ENCODE results near the gene ADAM17.
A peak's percentile ranks its signal among the peaks of the same experiment; 100 is the strongest.
"Not testable (repeated sequence)": the region's sequence is repeated elsewhere in the genome, so short reads cannot be mapped to it uniquely, and the experiment has no call there.

ADAM17 gene

GRCh38 chr2:9524291-9524690, 31.3 kb downstream of the ADAM17 start:
- no peak for DNase-seq (ENCODE audit: low read depth in 1 of 2, low spot score in 1 of 2)

DNA sequence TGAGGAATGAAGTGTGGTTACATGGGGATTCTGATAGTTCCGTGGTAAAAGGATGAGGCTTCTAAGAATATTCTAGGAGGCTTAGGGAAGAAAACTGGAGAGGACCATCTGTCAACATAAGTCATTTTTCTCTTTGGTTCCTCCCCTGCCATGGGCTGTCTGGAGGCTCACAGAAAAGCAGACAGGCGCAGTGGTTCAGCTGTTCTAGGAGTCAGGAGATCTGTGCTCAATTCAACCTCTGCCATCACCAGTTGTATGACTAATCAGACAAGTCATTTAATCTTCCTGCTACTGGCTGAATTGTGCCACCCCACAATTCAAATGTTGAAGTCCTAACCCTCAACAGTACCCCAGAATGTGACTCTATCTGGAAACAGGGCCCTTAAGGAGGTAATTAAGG, 36.4 kb downstream of the ADAM17 start:
- DNase-seq (ENCODE audit: low read depth in 1 of 2, low spot score in 1 of 2) = no peak

DNA sequence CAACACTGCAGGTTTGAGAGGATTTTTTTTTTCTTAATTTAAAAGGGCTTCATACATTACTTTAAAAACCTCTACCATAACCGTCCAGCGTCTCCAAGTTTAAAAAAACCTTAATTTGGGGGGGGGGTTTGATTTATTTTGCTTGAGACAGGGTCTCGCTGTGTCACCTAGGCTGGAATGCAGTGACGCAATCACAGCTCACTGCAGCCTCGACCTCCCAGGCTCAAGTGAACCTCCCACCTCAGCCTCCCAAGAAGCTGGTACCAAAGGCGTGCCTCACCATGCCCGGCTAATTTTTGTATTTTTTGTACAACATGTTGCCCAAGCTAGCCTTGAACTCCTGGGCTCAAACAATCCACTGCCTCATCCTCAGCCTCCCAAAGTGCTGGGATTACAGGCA, 36.9 kb downstream of the ADAM17 start:
- no peak for DNase-seq (ENCODE audit: low read depth in 1 of 2, low spot score in 1 of 2)

DNA sequence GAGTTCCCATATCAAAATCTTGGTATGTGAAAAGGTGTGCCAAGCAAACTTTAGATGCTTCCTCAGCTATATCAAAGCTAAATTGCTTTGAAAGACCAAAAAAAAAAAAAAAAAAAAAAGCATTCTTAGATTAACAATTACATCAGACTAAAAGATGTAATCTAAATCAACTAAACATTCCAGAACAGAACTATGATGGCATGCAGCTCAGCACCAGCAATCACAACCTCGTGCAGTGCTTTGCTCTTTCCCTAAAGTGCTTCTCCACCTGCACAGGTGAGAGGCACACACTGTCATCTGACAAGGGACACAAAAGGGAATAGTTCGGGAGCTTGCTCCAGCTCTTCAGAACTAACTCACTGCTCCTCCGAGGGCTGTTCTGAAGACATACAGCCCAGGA, 37.5 kb downstream of the ADAM17 start:
- DNase-seq (ENCODE audit: low read depth in 1 of 2, low spot score in 1 of 2) = no peak

- no peak for DNase-seq (ENCODE audit: low read depth in 1 of 2, low spot score in 1 of 2)
Observed at GRCh38 chr2:9517118-9517782, 38.4 kb downstream of the ADAM17 start.

DNA sequence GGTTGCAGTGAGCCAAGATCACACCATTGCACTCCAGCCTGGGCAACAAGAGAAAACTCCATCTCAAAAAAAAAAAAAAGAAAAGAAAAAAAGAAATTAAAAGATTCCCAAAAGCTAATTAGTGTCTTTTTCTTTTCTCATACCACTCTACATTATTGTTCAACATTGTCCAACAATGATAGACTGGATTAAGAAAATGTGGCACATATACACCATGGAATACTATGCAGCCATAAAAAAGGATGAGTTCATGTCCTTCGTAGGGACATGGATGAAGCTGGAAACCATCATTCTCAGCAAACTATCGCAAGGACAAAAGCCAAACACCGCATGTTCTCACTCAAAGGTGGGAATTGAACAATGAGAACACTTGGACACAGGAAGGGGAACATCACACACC, 41.7 kb downstream of the ADAM17 start:
- not testable (repeated sequence) for DNase-seq (ENCODE audit: low read depth in 1 of 2, low spot score in 1 of 2)

- DNase-seq (ENCODE audit: low read depth in 1 of 2, low spot score in 1 of 2) = no peak
Observed at GRCh38 chr2:9508931-9509330, 46.7 kb downstream of the ADAM17 start.

DNA sequence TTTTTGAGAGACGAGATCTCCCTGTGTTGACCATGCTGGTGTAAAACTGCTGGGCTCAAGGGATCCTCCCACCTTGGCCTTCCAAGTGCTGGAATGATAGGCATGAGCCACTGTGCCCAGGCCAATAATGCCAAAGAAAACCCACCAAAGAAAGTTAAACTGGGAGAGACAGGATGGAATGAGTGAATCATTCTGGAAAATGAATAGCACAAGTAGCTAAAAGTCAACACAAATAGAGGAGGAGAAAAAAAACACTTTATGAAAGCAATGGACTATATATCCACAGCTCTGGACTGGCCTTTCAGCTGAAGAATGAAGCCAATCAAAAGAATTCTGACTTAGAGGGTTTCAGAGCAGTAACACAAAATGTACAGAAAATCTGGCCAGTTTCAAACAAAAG, 57.4 kb downstream of the ADAM17 start:
- no peak for DNase-seq (ENCODE audit: low read depth in 1 of 2, low spot score in 1 of 2)

DNA sequence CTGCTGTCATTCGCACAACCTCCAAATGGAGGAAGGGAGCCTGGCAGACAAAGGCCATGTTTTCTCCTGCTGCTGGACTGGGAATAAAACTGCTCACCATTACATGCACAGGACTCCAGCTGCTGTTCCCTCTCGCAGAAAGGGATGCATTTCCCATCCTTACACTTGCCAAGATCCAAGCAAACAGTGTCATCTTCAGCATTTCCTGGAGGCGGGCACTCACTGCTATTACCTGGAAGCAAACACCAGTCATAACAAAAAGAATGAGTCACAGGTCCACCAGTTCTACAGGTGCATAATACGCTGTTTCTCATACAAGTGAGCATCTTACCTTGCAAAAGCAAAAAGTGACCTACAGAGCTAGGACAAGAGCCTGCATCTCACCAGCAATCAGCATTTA, 58.6 kb downstream of the ADAM17 start:
- DNase-seq (ENCODE audit: low read depth in 1 of 2, low spot score in 1 of 2) = no peak

DNA sequence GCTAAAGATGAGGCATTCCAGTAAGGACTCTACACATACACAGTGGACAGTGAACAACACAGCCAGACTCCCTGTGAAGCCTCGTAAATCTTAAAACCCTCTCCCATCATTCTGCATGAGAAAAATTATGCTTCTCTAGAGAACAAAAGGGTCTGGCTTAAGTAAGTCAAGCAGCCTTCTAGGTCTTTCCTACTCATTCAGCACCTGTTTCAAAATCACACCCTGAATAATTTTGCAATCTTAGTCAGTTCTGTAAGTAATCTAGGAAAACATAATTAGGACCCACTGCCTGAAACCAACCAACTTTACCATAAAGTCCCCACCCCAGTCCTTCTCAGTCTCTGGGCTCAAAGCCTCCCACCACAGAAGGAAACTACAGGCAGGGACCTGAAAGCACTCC, 61.5 kb downstream of the ADAM17 start:
- no peak for DNase-seq (ENCODE audit: low read depth in 1 of 2, low spot score in 1 of 2)

DNA sequence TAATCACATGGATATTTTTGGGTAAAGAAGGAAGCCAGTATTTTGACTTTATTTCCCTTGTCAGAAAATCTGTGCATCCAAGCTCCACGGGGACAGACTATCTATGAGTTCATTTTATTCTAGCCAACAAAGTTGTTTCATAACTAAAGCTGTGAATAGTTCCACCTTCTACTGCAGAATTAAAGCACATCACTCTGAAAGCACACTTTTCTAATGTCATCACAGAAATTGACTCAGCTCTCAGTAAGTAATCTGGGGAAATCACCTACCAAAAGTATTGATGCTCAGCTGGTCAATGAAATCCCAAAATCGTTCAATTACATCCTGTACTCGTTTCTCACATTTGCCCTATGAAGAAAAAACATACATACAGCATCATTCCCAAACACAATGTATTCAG, 62.2 kb downstream of the ADAM17 start:
- DNase-seq (ENCODE audit: low read depth in 1 of 2, low spot score in 1 of 2) = no peak

GRCh38 chr2:9492927-9493326, 62.7 kb downstream of the ADAM17 start:
- no peak for DNase-seq (ENCODE audit: low read depth in 1 of 2, low spot score in 1 of 2)

- no peak for DNase-seq (ENCODE audit: low read depth in 1 of 2, low spot score in 1 of 2)
Observed at GRCh38 chr2:9490789-9491188, 64.8 kb downstream of the ADAM17 start.

DNA sequence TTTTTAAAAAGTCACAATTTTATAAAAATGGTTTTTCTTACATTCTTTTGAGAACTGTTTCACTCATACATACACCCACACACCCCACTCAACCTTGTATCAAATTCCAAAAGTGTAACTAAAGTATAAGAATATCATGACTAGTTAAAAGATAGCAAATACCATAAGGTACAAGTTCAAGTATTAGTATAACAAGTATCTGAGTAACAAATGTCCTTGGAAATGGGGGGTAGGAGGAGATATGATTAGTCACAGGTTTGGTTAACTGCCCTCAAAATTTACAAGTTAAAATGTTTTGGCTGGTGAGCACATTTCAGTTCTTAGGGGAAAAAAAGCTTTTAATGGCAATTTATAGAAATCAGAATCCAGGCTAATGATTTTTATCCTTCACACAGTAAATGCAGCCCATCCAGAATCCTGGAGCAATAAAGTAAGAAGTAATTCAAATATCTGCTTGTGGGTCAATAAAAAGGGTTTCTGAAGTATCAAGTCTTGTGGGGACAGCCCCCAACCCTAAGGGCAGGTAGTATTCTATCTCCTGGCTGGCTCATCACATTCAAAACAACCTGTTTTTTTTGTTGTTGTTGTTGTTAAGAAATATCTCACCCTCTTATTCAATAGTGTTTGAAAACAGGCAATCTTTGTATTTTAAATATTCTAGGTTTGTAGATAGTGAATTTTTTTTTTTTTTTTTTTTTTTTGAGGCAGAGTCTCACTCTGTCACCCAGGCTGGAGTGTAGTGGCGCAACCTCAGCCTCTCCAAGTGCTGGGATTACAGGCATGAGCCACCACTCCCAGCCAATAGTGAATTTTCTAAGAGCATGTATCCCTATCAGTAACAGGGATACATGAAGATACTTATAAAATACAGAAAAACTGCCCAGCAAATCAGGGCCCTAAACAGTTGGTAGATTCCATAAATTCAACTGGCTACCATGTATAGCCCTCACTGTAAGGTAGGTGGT, 66.8 kb downstream of the ADAM17 start:
- DNase-seq (ENCODE audit: low read depth in 1 of 2, low spot score in 1 of 2) = no peak

DNA sequence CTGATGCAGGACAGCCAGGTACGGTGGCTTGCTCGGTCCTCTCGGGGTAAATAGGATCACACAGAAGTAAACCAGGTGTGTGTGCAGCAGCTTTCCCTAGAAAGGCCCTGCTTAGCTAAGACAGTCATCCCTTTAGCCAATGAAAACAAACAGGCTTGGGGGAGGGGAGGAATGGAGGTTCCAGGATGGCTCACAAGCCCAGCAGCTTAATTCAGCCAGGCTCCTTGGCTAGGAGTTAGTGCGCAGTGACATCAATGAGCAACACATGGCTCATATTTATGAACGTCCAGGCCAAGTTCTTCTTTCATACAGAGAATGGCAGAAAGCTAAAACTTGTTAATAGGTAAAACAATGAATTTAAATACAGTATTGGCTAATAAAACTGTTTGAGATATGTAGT, 71.1 kb downstream of the ADAM17 start:
- DNase-seq (ENCODE audit: low read depth in 1 of 2, low spot score in 1 of 2) = no peak

GRCh38 chr2:9483107-9483506, 72.5 kb downstream of the ADAM17 start:
- no peak for DNase-seq (ENCODE audit: low read depth in 1 of 2, low spot score in 1 of 2)

GRCh38 chr2:9480157-9480556, 75.5 kb downstream of the ADAM17 start:
- no peak for DNase-seq (ENCODE audit: low read depth in 1 of 2, low spot score in 1 of 2)

DNA sequence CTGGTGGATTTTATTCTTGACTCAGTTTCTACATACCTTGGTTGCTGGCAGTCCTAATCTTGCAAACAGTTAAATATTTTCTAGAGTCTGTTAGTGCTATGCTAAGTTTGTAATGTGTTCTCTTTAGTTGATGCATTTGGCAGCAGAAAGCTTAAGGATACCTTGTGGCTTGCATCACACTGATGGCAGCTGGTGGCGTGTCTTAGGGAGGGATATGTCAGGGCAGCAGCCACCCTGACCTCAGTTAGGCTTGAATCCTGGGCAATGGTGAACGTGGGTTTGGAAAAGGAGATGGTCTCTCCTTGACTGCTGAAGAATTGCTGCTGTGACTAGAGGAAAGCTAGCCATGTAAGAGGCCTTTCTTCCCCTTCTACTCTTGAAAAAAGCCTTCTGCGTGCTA, 77.1 kb downstream of the ADAM17 start:
- no peak for DNase-seq (ENCODE audit: low read depth in 1 of 2, low spot score in 1 of 2)

- DNase-seq (ENCODE audit: low read depth in 1 of 2, low spot score in 1 of 2) = no peak
Observed at GRCh38 chr2:9477914-9478313, 77.7 kb downstream of the ADAM17 start.

- peak; percentile 51 to 59 for DNase-seq (ENCODE audit: low read depth in 1 of 2, low spot score in 1 of 2)
Observed at GRCh38 chr2:9474361-9475057, 81.1 kb downstream of the ADAM17 start, which contains the start of gene IAH1. TSS of gene IAH1 (plus strand) at chr2:9474551. CDS start at chr2:9474567, 16 bp downstream.

DNA sequence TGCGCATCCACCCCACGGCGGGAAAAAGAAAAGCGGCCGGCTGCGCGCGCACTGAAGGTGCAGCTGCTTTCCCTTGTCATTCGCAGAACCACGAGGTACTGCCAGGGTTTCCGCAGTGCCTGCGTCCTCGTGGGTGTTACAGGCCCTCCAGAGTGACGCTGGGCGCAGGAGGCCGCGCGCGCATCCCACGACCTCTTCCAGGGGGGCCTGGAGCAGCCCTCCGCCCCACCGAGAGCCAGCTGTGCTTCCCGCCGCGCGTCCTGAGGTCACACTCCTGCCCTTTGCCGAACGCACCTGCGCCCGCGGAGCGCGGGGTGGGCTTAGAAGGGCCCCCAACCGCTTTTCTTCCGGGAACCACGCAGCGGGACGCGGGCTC, 81.7 kb downstream of the ADAM17 start:
- peak; percentile 39 to 52 for DNase-seq (ENCODE audit: low read depth in 1 of 2, low spot score in 1 of 2)

All from activated CD4-positive, alpha-beta T cell treated with anti-CD3 and anti-CD28 coated beads, Interleukin-2, amount 50 U/mL, for 24 hours (primary cell).